A673 (cell line): Measurements from ENCODE around the gene PDGFD.

Source experiments
- EZH2 ChIP-seq: fragments of 200-600 bp; sonication (generic); IDR thresholded peaks from 2 replicates; pipeline ENCODE4 v1.6.1; 2017; ENCODE audit warnings: borderline replicate concordance, low read depth, mild to moderate bottlenecking, mixed read lengths, antibody characterized with exemption, low read length; ENCODE audit not compliant: poor library complexity, severe bottlenecking
- TF ChIP-seq, protein P1 (sequence below): fragments of 300-800, 200-600 bp; sonication (generic); conservative IDR thresholded peaks from 2 replicates; pipeline ENCODE4 v1.5.1; 2017; ENCODE audit warnings: low read depth, mild to moderate bottlenecking, antibody characterized with exemption, low read length, moderate library complexity, mixed read lengths

DNA sequence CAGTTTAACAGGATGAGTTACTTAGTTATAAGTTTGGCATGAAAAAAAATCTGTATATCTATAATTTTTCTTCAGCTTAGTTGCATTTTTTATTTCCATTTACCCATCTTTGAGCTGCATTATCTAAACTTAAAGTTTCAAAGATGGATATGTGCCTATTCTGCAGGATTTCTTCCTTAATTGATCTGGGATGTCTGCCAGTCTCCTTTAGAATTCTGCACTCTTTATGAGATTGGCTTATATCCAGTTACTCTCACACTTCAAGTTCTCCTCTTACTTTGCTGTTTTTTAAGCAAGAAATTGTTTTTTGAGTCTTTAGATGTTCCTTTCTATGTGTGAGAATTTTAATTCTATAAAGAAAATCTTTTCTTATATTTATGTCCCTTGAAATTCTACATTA is 5.1 kb upstream of the PDGFD start:
- TF ChIP-seq, protein P1, sequence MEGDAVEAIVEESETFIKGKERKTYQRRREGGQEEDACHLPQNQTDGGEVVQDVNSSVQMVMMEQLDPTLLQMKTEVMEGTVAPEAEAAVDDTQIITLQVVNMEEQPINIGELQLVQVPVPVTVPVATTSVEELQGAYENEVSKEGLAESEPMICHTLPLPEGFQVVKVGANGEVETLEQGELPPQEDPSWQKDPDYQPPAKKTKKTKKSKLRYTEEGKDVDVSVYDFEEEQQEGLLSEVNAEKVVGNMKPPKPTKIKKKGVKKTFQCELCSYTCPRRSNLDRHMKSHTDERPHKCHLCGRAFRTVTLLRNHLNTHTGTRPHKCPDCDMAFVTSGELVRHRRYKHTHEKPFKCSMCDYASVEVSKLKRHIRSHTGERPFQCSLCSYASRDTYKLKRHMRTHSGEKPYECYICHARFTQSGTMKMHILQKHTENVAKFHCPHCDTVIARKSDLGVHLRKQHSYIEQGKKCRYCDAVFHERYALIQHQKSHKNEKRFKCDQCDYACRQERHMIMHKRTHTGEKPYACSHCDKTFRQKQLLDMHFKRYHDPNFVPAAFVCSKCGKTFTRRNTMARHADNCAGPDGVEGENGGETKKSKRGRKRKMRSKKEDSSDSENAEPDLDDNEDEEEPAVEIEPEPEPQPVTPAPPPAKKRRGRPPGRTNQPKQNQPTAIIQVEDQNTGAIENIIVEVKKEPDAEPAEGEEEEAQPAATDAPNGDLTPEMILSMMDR: no peak
- no peak for TF ChIP-seq EZH2
